ENCODE data around the gene HES5. TPM values are rescaled to one million over a fixed set of nuclear protein-coding genes. Genes with fewer than 3 reads are reported as not detected.

HES5 gene
- total RNA-seq, 1 donor from 2014 or later, result not detected

- Mint-ChIP-seq H3K4me1 (ENCODE audit: unreplicated experiment) (peaks cover 14% of the 10 kb centered on the region), H3K27ac (ENCODE audit: unreplicated experiment) (no peak overlapping the region), H3K27me3 (ENCODE audit: unreplicated experiment) (no peaks in the 10 kb centered on the region), H3K36me3 (ENCODE audit: unreplicated experiment) (peaks cover 23% of the 10 kb centered on the region), H3K9me3 (ENCODE audit: unreplicated experiment) (no peaks in the 10 kb centered on the region), H3K4me3 (ENCODE audit: unreplicated experiment) (no peak overlapping the region)
- DNase-seq (ENCODE audit: extremely low spot score, unreplicated experiment), result no peak
- TF ChIP-seq, protein P1, sequence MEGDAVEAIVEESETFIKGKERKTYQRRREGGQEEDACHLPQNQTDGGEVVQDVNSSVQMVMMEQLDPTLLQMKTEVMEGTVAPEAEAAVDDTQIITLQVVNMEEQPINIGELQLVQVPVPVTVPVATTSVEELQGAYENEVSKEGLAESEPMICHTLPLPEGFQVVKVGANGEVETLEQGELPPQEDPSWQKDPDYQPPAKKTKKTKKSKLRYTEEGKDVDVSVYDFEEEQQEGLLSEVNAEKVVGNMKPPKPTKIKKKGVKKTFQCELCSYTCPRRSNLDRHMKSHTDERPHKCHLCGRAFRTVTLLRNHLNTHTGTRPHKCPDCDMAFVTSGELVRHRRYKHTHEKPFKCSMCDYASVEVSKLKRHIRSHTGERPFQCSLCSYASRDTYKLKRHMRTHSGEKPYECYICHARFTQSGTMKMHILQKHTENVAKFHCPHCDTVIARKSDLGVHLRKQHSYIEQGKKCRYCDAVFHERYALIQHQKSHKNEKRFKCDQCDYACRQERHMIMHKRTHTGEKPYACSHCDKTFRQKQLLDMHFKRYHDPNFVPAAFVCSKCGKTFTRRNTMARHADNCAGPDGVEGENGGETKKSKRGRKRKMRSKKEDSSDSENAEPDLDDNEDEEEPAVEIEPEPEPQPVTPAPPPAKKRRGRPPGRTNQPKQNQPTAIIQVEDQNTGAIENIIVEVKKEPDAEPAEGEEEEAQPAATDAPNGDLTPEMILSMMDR (IDR thresholded peaks at IDR 0.05), result no peak
Observed at GRCh38 chr1:2519729-2520128, 10.3 kb downstream of the HES5 start.

DNA sequence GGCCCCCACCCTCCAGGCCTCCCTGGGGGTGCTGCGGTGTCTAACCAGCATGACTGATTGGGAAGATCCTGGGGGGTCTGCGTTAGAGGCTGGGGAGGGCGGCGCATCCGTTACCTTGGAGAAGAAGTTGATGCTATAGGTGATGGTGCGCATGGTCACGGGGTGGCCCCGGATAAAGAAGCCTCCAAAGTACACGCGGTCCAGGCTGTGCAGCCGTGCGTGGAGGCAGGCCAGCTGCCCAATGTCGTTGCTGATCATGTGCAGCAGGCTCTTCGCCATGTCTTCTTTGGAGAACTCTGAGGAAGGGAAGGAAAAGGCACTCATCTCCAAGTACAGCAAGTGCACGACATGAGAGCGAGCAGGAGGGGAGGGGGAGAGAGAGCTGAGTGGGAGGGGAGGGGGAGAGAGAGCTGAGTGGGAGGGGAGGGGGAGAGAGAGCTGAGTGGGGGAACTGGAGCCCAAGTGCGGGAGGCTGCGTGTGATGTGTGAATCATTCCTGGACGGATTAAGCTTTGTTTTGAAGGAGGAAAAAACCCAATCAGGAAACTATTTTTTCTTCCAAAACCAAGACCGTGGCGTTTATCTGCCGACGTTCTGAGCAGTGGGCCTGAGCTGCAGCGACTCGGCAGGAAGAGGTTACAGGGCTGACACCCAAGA lies 10.9 kb downstream of the HES5 start:
- Mint-ChIP-seq H3K4me3 (ENCODE audit: unreplicated experiment) (no peak overlapping the region), H3K9me3 (ENCODE audit: unreplicated experiment) (no peaks in the 10 kb centered on the region), H3K27me3 (ENCODE audit: unreplicated experiment) (no peaks in the 10 kb centered on the region), H3K27ac (ENCODE audit: unreplicated experiment) (no peak overlapping the region), H3K36me3 (ENCODE audit: unreplicated experiment) (peaks cover 23% of the 10 kb centered on the region), H3K4me1 (ENCODE audit: unreplicated experiment) (peaks cover 8% of the 10 kb centered on the region)
- no peak for DNase-seq (ENCODE audit: extremely low spot score, unreplicated experiment)
- TF ChIP-seq, protein P1 (IDR thresholded peaks at IDR 0.05), result no peak

DNA sequence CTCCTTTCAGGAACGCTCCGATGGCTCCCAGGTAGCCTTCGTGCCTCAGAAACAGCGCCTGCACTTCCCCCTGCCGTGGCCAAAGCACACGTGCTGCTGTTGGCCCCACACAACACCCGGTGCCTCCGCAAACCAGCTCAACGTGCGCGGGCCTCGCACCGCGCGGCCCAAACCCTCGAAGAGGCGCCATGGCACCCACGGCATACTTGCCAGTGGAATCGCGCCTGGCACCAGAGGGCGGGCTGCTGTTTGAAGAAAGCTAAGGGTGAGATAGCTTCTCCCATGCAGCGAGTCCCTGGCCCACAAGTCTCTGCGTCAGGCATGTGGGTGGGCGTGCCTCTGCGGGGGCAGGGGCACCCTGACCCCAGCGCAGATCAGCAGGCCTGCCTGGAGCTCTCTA lies 11.5 kb downstream of the HES5 start:
- peaks cover 4% of the 10 kb centered on the region for H3K4me1 Mint-ChIP-seq (ENCODE audit: unreplicated experiment)
- peaks cover 23% of the 10 kb centered on the region for H3K36me3 Mint-ChIP-seq (ENCODE audit: unreplicated experiment)
- DNase-seq (ENCODE audit: extremely low spot score, unreplicated experiment), result no peak
- TF ChIP-seq, protein P1 (IDR thresholded peaks at IDR 0.05), result no peak
- no peak overlapping the region for H3K4me3 Mint-ChIP-seq (ENCODE audit: unreplicated experiment)
- no peaks in the 10 kb centered on the region for H3K9me3 Mint-ChIP-seq (ENCODE audit: unreplicated experiment)
- no peak overlapping the region for H3K27ac Mint-ChIP-seq (ENCODE audit: unreplicated experiment)
- H3K27me3 Mint-ChIP-seq (ENCODE audit: unreplicated experiment), result no peaks in the 10 kb centered on the region

DNA sequence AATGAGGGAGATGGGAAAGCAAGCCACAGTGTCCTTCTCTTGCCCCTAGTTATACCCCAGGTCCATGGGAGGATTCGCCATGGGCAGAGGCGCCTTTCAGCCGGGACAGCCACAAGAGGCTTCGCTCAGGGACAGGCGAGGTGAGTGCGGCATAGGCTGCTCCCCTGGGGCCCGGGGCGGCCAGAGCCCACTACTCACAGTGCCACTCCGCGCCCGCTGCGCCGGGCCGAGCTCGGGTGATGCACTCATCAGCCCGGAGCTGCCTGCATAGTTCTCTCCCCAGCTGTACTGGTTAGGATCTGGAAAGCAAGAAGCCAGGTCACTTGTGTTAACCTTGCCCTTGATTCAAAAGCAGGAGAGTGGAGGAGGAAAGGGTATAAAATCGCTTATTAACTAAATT lies 12.1 kb downstream of the HES5 start:
- Mint-ChIP-seq H3K27me3 (ENCODE audit: unreplicated experiment) (no peaks in the 10 kb centered on the region), H3K36me3 (ENCODE audit: unreplicated experiment) (peaks cover 23% of the 10 kb centered on the region), H3K4me3 (ENCODE audit: unreplicated experiment) (no peak overlapping the region), H3K27ac (ENCODE audit: unreplicated experiment) (no peak overlapping the region), H3K4me1 (ENCODE audit: unreplicated experiment) (no peaks in the 10 kb centered on the region), H3K9me3 (ENCODE audit: unreplicated experiment) (no peaks in the 10 kb centered on the region)
- TF ChIP-seq, protein P1 (IDR thresholded peaks at IDR 0.05), result no peak
- DNase-seq (ENCODE audit: extremely low spot score, unreplicated experiment), result no peak

DNA sequence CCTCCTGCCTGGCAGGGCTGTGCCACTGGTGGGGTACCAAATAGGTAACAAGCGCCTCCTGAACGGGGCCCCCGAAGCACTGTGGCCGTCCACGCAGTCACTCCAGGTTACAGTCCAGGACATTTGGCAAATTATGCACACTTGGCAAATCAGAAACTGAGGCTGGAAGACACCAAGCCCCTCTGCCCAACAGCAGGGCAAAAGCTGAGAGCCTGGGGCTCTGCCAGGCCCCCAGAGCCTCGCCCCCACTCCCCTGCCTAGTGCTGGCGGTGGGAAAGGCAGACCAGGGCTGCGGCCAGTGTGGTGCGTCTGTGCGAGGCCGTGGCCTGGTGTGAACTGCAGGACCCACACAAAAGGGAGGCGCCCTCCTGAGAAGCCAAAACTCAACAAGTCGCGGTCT lies 13.1 kb downstream of the HES5 start:
- Mint-ChIP-seq H3K4me1 (ENCODE audit: unreplicated experiment) (no peaks in the 10 kb centered on the region), H3K9me3 (ENCODE audit: unreplicated experiment) (no peaks in the 10 kb centered on the region), H3K27me3 (ENCODE audit: unreplicated experiment) (no peaks in the 10 kb centered on the region), H3K27ac (ENCODE audit: unreplicated experiment) (no peak overlapping the region), H3K36me3 (ENCODE audit: unreplicated experiment) (peaks cover 26% of the 10 kb centered on the region), H3K4me3 (ENCODE audit: unreplicated experiment) (no peak overlapping the region)
- DNase-seq (ENCODE audit: extremely low spot score, unreplicated experiment), result no peak
- TF ChIP-seq, protein P1 (IDR thresholded peaks at IDR 0.05), result no peak
